ENCODE measurements around the gene MYO15B. TPM values are rescaled to one million over a fixed set of nuclear protein-coding genes. Genes with fewer than 3 reads are reported as not detected.

MYO15B gene
- total RNA-seq, 1 donor from 2014 or later: 285 TPM

GRCh38 chr17:75622771-75623273, 35.2 kb downstream of the MYO15B start:
- no peak for TF ChIP-seq CTCF (IDR thresholded peaks at IDR 0.05)
- H3K4me3 ChIP-seq: no peak overlapping the region
- H3K4me1 ChIP-seq: no peaks in the 10 kb centered on the region
- no peaks in the 10 kb centered on the region for H3K9me3 ChIP-seq
- no peak for DNase-seq (ENCODE audit: low spot score in 2 of 2)
- intact Hi-C loops (cut with DNase I): no loop called here
- H3K27ac ChIP-seq: no peak overlapping the region
- no peaks in the 10 kb centered on the region for H3K27me3 ChIP-seq
- H3K36me3 ChIP-seq: peaks cover 29 to 44% of the 10 kb centered on the region in 2 donors

- no peak overlapping the region for H3K4me3 ChIP-seq
- no peaks in the 10 kb centered on the region for H3K4me1 ChIP-seq
- intact Hi-C loops (cut with DNase I): no loop called here
- H3K27me3 ChIP-seq: no peaks in the 10 kb centered on the region
- H3K9me3 ChIP-seq: no peaks in the 10 kb centered on the region
- no peak for DNase-seq (ENCODE audit: low spot score in 2 of 2)
- TF ChIP-seq CTCF (IDR thresholded peaks at IDR 0.05): no peak
- no peak overlapping the region for H3K27ac ChIP-seq
- peaks cover 29 to 44% of the 10 kb centered on the region in 2 donors for H3K36me3 ChIP-seq
Measured at GRCh38 chr17:75623386-75623785, 35.8 kb downstream of the MYO15B start.

GRCh38 chr17:75624021-75624420, 36.4 kb downstream of the MYO15B start:
- no peaks in the 10 kb centered on the region for H3K9me3 ChIP-seq
- H3K27me3 ChIP-seq: no peaks in the 10 kb centered on the region
- peaks cover 29 to 37% of the 10 kb centered on the region in 2 donors for H3K36me3 ChIP-seq
- no peak overlapping the region for H3K4me3 ChIP-seq
- H3K4me1 ChIP-seq: no peaks in the 10 kb centered on the region
- intact Hi-C loops (cut with DNase I): no loop called here
- DNase-seq (ENCODE audit: low spot score in 2 of 2): no peak
- H3K27ac ChIP-seq: no peak overlapping the region
- TF ChIP-seq CTCF (IDR thresholded peaks at IDR 0.05): no peak

- no peak overlapping the region for H3K27ac ChIP-seq
- no peak for TF ChIP-seq CTCF (IDR thresholded peaks at IDR 0.05)
- no peak overlapping the region for H3K4me3 ChIP-seq
- intact Hi-C loops (cut with DNase I): no loop called here
- H3K4me1 ChIP-seq: no peaks in the 10 kb centered on the region
- peaks cover 30 to 33% of the 10 kb centered on the region in 2 donors for H3K36me3 ChIP-seq
- H3K27me3 ChIP-seq: no peaks in the 10 kb centered on the region
- no peaks in the 10 kb centered on the region for H3K9me3 ChIP-seq
- no peak for DNase-seq (ENCODE audit: low spot score in 2 of 2)
Measured at GRCh38 chr17:75624714-75625345, 37.2 kb downstream of the MYO15B start.

GRCh38 chr17:75625813-75626486, 38.4 kb downstream of the MYO15B start:
- Histone ChIP-seq H3K36me3 (peaks cover 33 to 38% of the 10 kb centered on the region in 2 donors), H3K4me3 (no peak overlapping the region), H3K9me3 (no peaks in the 10 kb centered on the region), H3K27ac (no peak overlapping the region), H3K27me3 (no peaks in the 10 kb centered on the region), H3K4me1 (no peaks in the 10 kb centered on the region)
- intact Hi-C loops (cut with DNase I): no loop called here
- TF ChIP-seq CTCF (IDR thresholded peaks at IDR 0.05): peak in 1 of 3 experiments; percentile 42
- DNase-seq (ENCODE audit: low spot score in 2 of 2): no peak
